Measurements from ENCODE around the gene NCOA5. TPM values are rescaled to one million over a fixed set of nuclear protein-coding genes. Genes with fewer than 3 reads are reported as not detected.

The NCOA5 gene
- total RNA-seq, 1 experiment from 2014 or later, result 26.9 TPM

GRCh38 chr20:46063652-46064054, 26.1 kb downstream of the NCOA5 start:
- ATAC-seq (no peak), DNase-seq (no peak)
- H3K9me3 ChIP-seq (ENCODE audit: low read length), result no peaks in the 10 kb centered on the region
- no peaks in the 10 kb centered on the region for H3F3A ChIP-seq (ENCODE audit: low read length, unreplicated experiment)
- H3K27ac ChIP-seq (ENCODE audit: low read length), result no peak overlapping the region
- H3K9ac ChIP-seq (ENCODE audit: low read length), result no peak overlapping the region
- no peaks in the 10 kb centered on the region for H3K79me2 ChIP-seq (ENCODE audit: low read length)
- intact Hi-C loops (cut with micrococcal nuclease), result no loop called here
- H2AFZ ChIP-seq (ENCODE audit: low read length), result no peak overlapping the region
- ChIA-PET CTCF (no interaction called here), POLR2A (ENCODE audit: unreplicated experiment) (no interaction called here)
- H3K4me1 ChIP-seq (ENCODE audit: insufficient read depth, low read length), result no peaks in the 10 kb centered on the region
- TF ChIP-seq EZH2phosphoT487 (IDR thresholded peaks at IDR 0.05; ENCODE audit: borderline replicate concordance, low read length) (no peak), EZH2 (IDR thresholded peaks at IDR 0.05; ENCODE audit: low read length, unreplicated experiment) (no peak), CTCF (conservative IDR thresholded peaks at IDR 0.05; ENCODE audit: low read depth, low read length) (no peak)
- H3K36me3 ChIP-seq (ENCODE audit: low read depth, low read length), result peaks cover 69% of the 10 kb centered on the region
- no peak overlapping the region for H3K4me3 ChIP-seq (ENCODE audit: low read length)
- H3K9me2 ChIP-seq (replicated peaks; ENCODE audit: low read length), result no peaks in the 10 kb centered on the region
- H3K4me2 ChIP-seq (ENCODE audit: low read length), result no peak overlapping the region
- no peaks in the 10 kb centered on the region for H3K27me3 ChIP-seq (ENCODE audit: low read length)
- BruUV-seq (replicated peaks), result no TSS peak
- H4K20me1 ChIP-seq (ENCODE audit: low read length), result no peaks in the 10 kb centered on the region

- CTCF ChIA-PET, result no interaction called here
- Histone ChIP-seq H3K4me3 (ENCODE audit: low read length) (no peak overlapping the region), H3K9me2 (replicated peaks; ENCODE audit: low read length) (no peaks in the 10 kb centered on the region), H3K9ac (ENCODE audit: low read length) (no peak overlapping the region), H3K36me3 (ENCODE audit: low read depth, low read length) (peaks cover 64% of the 10 kb centered on the region), H2AFZ (ENCODE audit: low read length) (no peak overlapping the region), H3K9me3 (ENCODE audit: low read length) (no peaks in the 10 kb centered on the region), H3K27ac (ENCODE audit: low read length) (no peak overlapping the region), H4K20me1 (ENCODE audit: low read length) (no peaks in the 10 kb centered on the region), H3K4me1 (ENCODE audit: insufficient read depth, low read length) (no peaks in the 10 kb centered on the region), H3K4me2 (ENCODE audit: low read length) (no peak overlapping the region), H3K79me2 (ENCODE audit: low read length) (no peaks in the 10 kb centered on the region), H3F3A (ENCODE audit: low read length, unreplicated experiment) (no peaks in the 10 kb centered on the region), H3K27me3 (ENCODE audit: low read length) (no peaks in the 10 kb centered on the region)
- BruUV-seq (replicated peaks), result no TSS peak
- intact Hi-C loops (cut with micrococcal nuclease), result no loop called here
- POLR2A ChIA-PET (ENCODE audit: unreplicated experiment), result no interaction called here
- no peak for ATAC-seq
- no peak for DNase-seq
- TF ChIP-seq EZH2 (IDR thresholded peaks at IDR 0.05; ENCODE audit: low read length, unreplicated experiment), result no peak
- TF ChIP-seq EZH2phosphoT487 (IDR thresholded peaks at IDR 0.05; ENCODE audit: borderline replicate concordance, low read length), result no peak
- no peak for TF ChIP-seq CTCF (conservative IDR thresholded peaks at IDR 0.05; ENCODE audit: low read depth, low read length)
Observed at GRCh38 chr20:46063151-46063550, 26.6 kb downstream of the NCOA5 start.

GRCh38 chr20:46062621-46063020, 27.1 kb downstream of the NCOA5 start:
- no peak for TF ChIP-seq EZH2phosphoT487 (IDR thresholded peaks at IDR 0.05; ENCODE audit: borderline replicate concordance, low read length)
- no peak for TF ChIP-seq EZH2 (IDR thresholded peaks at IDR 0.05; ENCODE audit: low read length, unreplicated experiment)
- no peak for TF ChIP-seq CTCF (conservative IDR thresholded peaks at IDR 0.05; ENCODE audit: low read depth, low read length)
- intact Hi-C loops (cut with micrococcal nuclease), result no loop called here
- CTCF ChIA-PET, result no interaction called here

More at GRCh38 chr20:46062621-46063020, 27.1 kb downstream of the NCOA5 start:
- H4K20me1 ChIP-seq (ENCODE audit: low read length), result no peaks in the 10 kb centered on the region
- H3K4me3 ChIP-seq (ENCODE audit: low read length), result no peak overlapping the region
- no peak overlapping the region for H3K9ac ChIP-seq (ENCODE audit: low read length)
- DNase-seq, result no peak
- H3K36me3 ChIP-seq (ENCODE audit: low read depth, low read length), result peaks cover 59% of the 10 kb centered on the region
- BruUV-seq (replicated peaks), result TSS peak; percentile 3
- no peaks in the 10 kb centered on the region for H3K27me3 ChIP-seq (ENCODE audit: low read length)
- no peak overlapping the region for H2AFZ ChIP-seq (ENCODE audit: low read length)
- H3K9me2 ChIP-seq (replicated peaks; ENCODE audit: low read length), result no peaks in the 10 kb centered on the region
- no peak overlapping the region for H3K4me2 ChIP-seq (ENCODE audit: low read length)
- H3K9me3 ChIP-seq (ENCODE audit: low read length), result no peaks in the 10 kb centered on the region
- no peaks in the 10 kb centered on the region for H3K79me2 ChIP-seq (ENCODE audit: low read length)
- ATAC-seq, result no peak
- POLR2A ChIA-PET (ENCODE audit: unreplicated experiment), result no interaction called here
- no peaks in the 10 kb centered on the region for H3K4me1 ChIP-seq (ENCODE audit: insufficient read depth, low read length)
- H3K27ac ChIP-seq (ENCODE audit: low read length), result no peak overlapping the region
- no peaks in the 10 kb centered on the region for H3F3A ChIP-seq (ENCODE audit: low read length, unreplicated experiment)
